ENCODE measurements around the gene ADAM11. TPM values are rescaled to one million over a fixed set of nuclear protein-coding genes. Genes with fewer than 3 reads are reported as not detected.
"Not testable (repeated sequence)": the region's sequence is repeated elsewhere in the genome, so short reads cannot be mapped to it uniquely, and the experiment has no call there.

Gene ADAM11
- total and polyA plus RNA-seq, 7 experiments from 2014 or later = 0.08 to 1.5 (median 0.63) TPM; not detected in 1

- no peak for DNase-seq
- ATAC-seq = no peak
- no peaks in the 10 kb centered on the region for H3K4me1 ChIP-seq (ENCODE audit: control insufficient read depth in 2 of 2, insufficient read depth in 2 of 2, low read length in 2 of 2)
- POLR2A ChIA-PET = no interaction called here
- no peaks in the 10 kb centered on the region for H3K27me3 ChIP-seq (ENCODE audit: control insufficient read depth in 2 of 2, insufficient read depth in 2 of 2, low read length in 2 of 2)
- H3K9me3 Mint-ChIP-seq = no peaks in the 10 kb centered on the region
- CTCF ChIA-PET = no interaction called here
- intact Hi-C loops (cut with micrococcal nuclease) = no loop called here
- H3K27me3 Mint-ChIP-seq = no peaks in the 10 kb centered on the region
- no peaks in the 10 kb centered on the region for H3K9me3 ChIP-seq (ENCODE audit: control insufficient read depth in 2 of 3, low read length in 3 of 3)
- no peak overlapping the region for H3K4me3 Mint-ChIP-seq
- no peak overlapping the region for H3K27ac ChIP-seq (ENCODE audit: low read depth, low read length)
- no peak overlapping the region for H3K4me3 ChIP-seq (ENCODE audit: low read length)
- no peaks in the 10 kb centered on the region for H3K4me1 Mint-ChIP-seq
- no peak overlapping the region for H3K27ac Mint-ChIP-seq
- H3K36me3 Mint-ChIP-seq = peaks cover 0 to 16% (median 0%) of the 10 kb centered on the region in 5 donors
- no peaks in the 10 kb centered on the region for H3K36me3 ChIP-seq (ENCODE audit: control insufficient read depth in 2 of 3, insufficient read depth in 3 of 3, low read length in 3 of 3)
Observed at GRCh38 chr17:44736551-44737240, 22.1 kb upstream of the ADAM11 start.

- no peaks in the 10 kb centered on the region for H3K4me1 Mint-ChIP-seq
- no peaks in the 10 kb centered on the region for H3K36me3 ChIP-seq (ENCODE audit: control insufficient read depth in 2 of 3, insufficient read depth in 3 of 3, low read length in 3 of 3)
- intact Hi-C loops (cut with micrococcal nuclease) = no loop called here
- H3K27me3 ChIP-seq (ENCODE audit: control insufficient read depth in 2 of 2, insufficient read depth in 2 of 2, low read length in 2 of 2) = no peaks in the 10 kb centered on the region
- DNase-seq = no peak
- ChIA-PET CTCF (interaction anchor here (0.6 kb wide), 1 partner anchor 31 kb away, joined by 3 read pairs; no protein-coding TSS in a partner anchor), POLR2A (no interaction called here)
- no peaks in the 10 kb centered on the region for H3K9me3 ChIP-seq (ENCODE audit: control insufficient read depth in 2 of 3, low read length in 3 of 3)
- no peak overlapping the region for H3K27ac Mint-ChIP-seq
- H3K36me3 Mint-ChIP-seq = peaks cover 0 to 18% (median 0%) of the 10 kb centered on the region in 5 donors
- H3K4me3 ChIP-seq (ENCODE audit: low read length) = no peak overlapping the region
- H3K4me1 ChIP-seq (ENCODE audit: control insufficient read depth in 2 of 2, insufficient read depth in 2 of 2, low read length in 2 of 2) = no peaks in the 10 kb centered on the region
- H3K4me3 Mint-ChIP-seq = no peak overlapping the region
- H3K27ac ChIP-seq (ENCODE audit: low read depth, low read length) = no peak overlapping the region
- no peaks in the 10 kb centered on the region for H3K27me3 Mint-ChIP-seq
- H3K9me3 Mint-ChIP-seq = no peaks in the 10 kb centered on the region
- ATAC-seq = no peak
Observed at GRCh38 chr17:44738214-44738906, 20.4 kb upstream of the ADAM11 start.

GRCh38 chr17:44741316-44741715 lies 17.5 kb upstream of the ADAM11 start:
- ChIA-PET CTCF (no interaction called here), POLR2A (no interaction called here)
- no peaks in the 10 kb centered on the region for H3K4me1 ChIP-seq (ENCODE audit: control insufficient read depth in 2 of 2, insufficient read depth in 2 of 2, low read length in 2 of 2)
- Mint-ChIP-seq H3K9me3 (no peaks in the 10 kb centered on the region), H3K36me3 (peaks cover 0 to 11% (median 0%) of the 10 kb centered on the region in 5 donors), H3K27me3 (no peaks in the 10 kb centered on the region), H3K4me3 (no peak overlapping the region), H3K27ac (peak overlapping the region in 1 of 9 donors; percentile 20), H3K4me1 (no peaks in the 10 kb centered on the region)
- H3K9me3 ChIP-seq (ENCODE audit: control insufficient read depth in 2 of 3, low read length in 3 of 3) = no peaks in the 10 kb centered on the region
- intact Hi-C loops (cut with micrococcal nuclease) = no loop called here
- H3K4me3 ChIP-seq (ENCODE audit: low read length) = no peak overlapping the region
- no peak overlapping the region for H3K27ac ChIP-seq (ENCODE audit: low read depth, low read length)
- no peak for DNase-seq
- no peaks in the 10 kb centered on the region for H3K27me3 ChIP-seq (ENCODE audit: control insufficient read depth in 2 of 2, insufficient read depth in 2 of 2, low read length in 2 of 2)
- no peaks in the 10 kb centered on the region for H3K36me3 ChIP-seq (ENCODE audit: control insufficient read depth in 2 of 3, insufficient read depth in 3 of 3, low read length in 3 of 3)
- no peak for ATAC-seq

GRCh38 chr17:44745301-44745700 lies 13.5 kb upstream of the ADAM11 start:
- H3K4me3 ChIP-seq (ENCODE audit: low read length) = no peak overlapping the region
- H3K27me3 ChIP-seq (ENCODE audit: control insufficient read depth in 2 of 2, insufficient read depth in 2 of 2, low read length in 2 of 2) = no peaks in the 10 kb centered on the region
- ATAC-seq (no peak), DNase-seq (no peak)
- H3K4me1 Mint-ChIP-seq = no peaks in the 10 kb centered on the region
- peaks cover 0 to 9% (median 3%) of the 10 kb centered on the region in 5 donors for H3K36me3 Mint-ChIP-seq
- ChIA-PET POLR2A (no interaction called here), CTCF (no interaction called here)
- H3K9me3 Mint-ChIP-seq = no peaks in the 10 kb centered on the region
- H3K27ac Mint-ChIP-seq = no peak overlapping the region
- intact Hi-C loops (cut with micrococcal nuclease) = no loop called here
- no peak overlapping the region for H3K27ac ChIP-seq (ENCODE audit: low read depth, low read length)
- H3K27me3 Mint-ChIP-seq = no peaks in the 10 kb centered on the region
- H3K4me1 ChIP-seq (ENCODE audit: control insufficient read depth in 2 of 2, insufficient read depth in 2 of 2, low read length in 2 of 2) = no peaks in the 10 kb centered on the region
- H3K9me3 ChIP-seq (ENCODE audit: control insufficient read depth in 2 of 3, low read length in 3 of 3) = no peaks in the 10 kb centered on the region
- H3K4me3 Mint-ChIP-seq = no peak overlapping the region
- H3K36me3 ChIP-seq (ENCODE audit: control insufficient read depth in 2 of 3, insufficient read depth in 3 of 3, low read length in 3 of 3) = peaks cover 0 to 18% (median 0%) of the 10 kb centered on the region in 3 experiments

GRCh38 chr17:44745738-44746137 lies 13.1 kb upstream of the ADAM11 start:
- H3K9me3 Mint-ChIP-seq; ATAC-seq; H3K4me3 Mint-ChIP-seq; H3K36me3 Mint-ChIP-seq; intact Hi-C loops (cut with micrococcal nuclease); H3K4me3 ChIP-seq (ENCODE audit: low read length); CTCF ChIA-PET; H3K9me3 ChIP-seq (ENCODE audit: control insufficient read depth in 2 of 3, low read length in 3 of 3); H3K4me1 Mint-ChIP-seq; H3K27ac ChIP-seq (ENCODE audit: low read depth, low read length); H3K4me1 ChIP-seq (ENCODE audit: control insufficient read depth in 2 of 2, insufficient read depth in 2 of 2, low read length in 2 of 2); H3K27ac Mint-ChIP-seq; H3K27me3 Mint-ChIP-seq; POLR2A ChIA-PET; H3K27me3 ChIP-seq (ENCODE audit: control insufficient read depth in 2 of 2, insufficient read depth in 2 of 2, low read length in 2 of 2); DNase-seq: not testable (repeated sequence)
- H3K36me3 ChIP-seq (ENCODE audit: control insufficient read depth in 2 of 3, insufficient read depth in 3 of 3, low read length in 3 of 3) = peaks cover 0 to 18% (median 0%) of the 10 kb centered on the region in 3 experiments

DNA sequence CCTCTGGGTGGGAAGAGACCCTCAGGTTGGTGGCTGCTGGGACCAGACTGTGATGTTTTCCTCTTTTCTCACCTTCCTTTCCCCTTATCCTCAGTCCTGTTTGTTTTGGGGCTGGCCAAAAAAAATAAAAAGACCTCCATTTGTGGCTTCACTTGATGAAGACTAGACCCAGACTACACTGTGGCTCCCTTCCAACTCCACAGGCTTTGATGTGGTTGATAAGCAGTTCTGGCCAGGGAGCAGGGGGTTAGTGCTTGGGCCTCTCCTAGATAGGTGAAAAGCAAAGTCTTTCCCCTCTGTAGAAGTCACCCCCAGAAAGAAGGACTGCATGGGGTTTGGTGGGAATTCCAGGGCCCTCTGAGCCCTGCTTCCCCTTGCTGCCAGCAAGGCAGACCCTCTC lies 11.2 kb upstream of the ADAM11 start:
- intact Hi-C loops (cut with micrococcal nuclease) = no loop called here
- Mint-ChIP-seq H3K36me3 (peaks cover 0 to 16% (median 5%) of the 10 kb centered on the region in 5 donors), H3K4me1 (no peaks in the 10 kb centered on the region), H3K4me3 (no peak overlapping the region), H3K27ac (no peak overlapping the region), H3K27me3 (no peaks in the 10 kb centered on the region), H3K9me3 (no peaks in the 10 kb centered on the region)
- no peak overlapping the region for H3K4me3 ChIP-seq (ENCODE audit: low read length)
- no peaks in the 10 kb centered on the region for H3K4me1 ChIP-seq (ENCODE audit: control insufficient read depth in 2 of 2, insufficient read depth in 2 of 2, low read length in 2 of 2)
- no peaks in the 10 kb centered on the region for H3K27me3 ChIP-seq (ENCODE audit: control insufficient read depth in 2 of 2, insufficient read depth in 2 of 2, low read length in 2 of 2)
- CTCF ChIA-PET = no interaction called here
- POLR2A ChIA-PET = no interaction called here
- H3K9me3 ChIP-seq (ENCODE audit: control insufficient read depth in 2 of 3, low read length in 3 of 3) = no peaks in the 10 kb centered on the region
- ATAC-seq = no peak
- H3K36me3 ChIP-seq (ENCODE audit: control insufficient read depth in 2 of 3, insufficient read depth in 3 of 3, low read length in 3 of 3) = peaks cover 0 to 18% (median 0%) of the 10 kb centered on the region in 3 experiments
- no peak overlapping the region for H3K27ac ChIP-seq (ENCODE audit: low read depth, low read length)
- DNase-seq = no peak

Data from naive thymus-derived CD4-positive, alpha-beta T cell (primary cell).